ENCODE results near the gene BRF1. TPM values are rescaled to one million over a fixed set of nuclear protein-coding genes. Genes with fewer than 3 reads are reported as not detected.
"Not testable (repeated sequence)": the region's sequence is repeated elsewhere in the genome, so short reads cannot be mapped to it uniquely, and the experiment has no call there.

BRF1 gene
- total RNA-seq, 1 donor from 2014 or later = 64.6 TPM

DNA sequence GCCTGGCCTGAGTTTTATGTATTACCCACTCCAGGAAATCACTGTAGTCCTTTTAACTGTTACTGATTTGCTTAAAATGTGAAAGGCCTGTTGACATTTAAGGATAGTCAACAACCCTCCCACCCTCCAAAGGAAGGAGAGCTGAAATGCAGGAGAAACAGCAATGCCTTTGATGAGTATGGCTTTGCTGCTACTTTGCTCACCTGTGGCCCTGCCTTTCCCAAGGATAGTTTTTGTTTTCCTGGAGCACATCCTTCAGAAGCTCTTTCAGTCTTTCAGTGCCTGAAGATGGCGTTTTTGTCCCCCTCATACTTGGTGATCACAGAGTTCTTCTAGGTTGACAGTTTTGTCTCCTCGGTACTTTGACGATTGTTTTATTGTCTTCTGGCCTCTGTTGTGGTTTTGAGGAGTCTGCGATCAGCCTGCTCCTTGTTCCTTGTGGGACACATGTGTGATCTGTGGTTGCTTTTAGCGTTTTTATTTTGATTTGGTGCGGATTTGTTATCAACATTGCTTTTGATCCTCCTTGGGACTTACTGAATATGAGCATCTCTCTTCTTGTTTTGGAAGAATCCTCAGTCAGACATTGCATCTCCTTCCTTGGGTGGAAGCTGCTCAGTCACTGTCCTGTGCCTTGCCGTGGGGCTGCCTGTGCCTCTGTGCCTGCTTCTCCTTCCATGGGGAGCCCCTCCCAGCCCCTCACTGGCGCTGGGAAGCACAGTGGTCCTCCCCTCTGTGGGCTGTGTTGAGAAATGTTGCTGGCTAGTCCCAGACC is 31.0 kb upstream of the BRF1 start:
- no peak for DNase-seq (ENCODE audit: extremely low spot score in 2 of 2)
- Histone ChIP-seq H3K36me3 (no peaks in the 10 kb centered on the region), H3K27me3 (no peaks in the 10 kb centered on the region), H3K9me3 (no peaks in the 10 kb centered on the region), H3K4me1 (peaks cover 39% of the 10 kb centered on the region), H3K27ac (no peak overlapping the region), H3K4me3 (no peak overlapping the region)
- TF ChIP-seq POLR2AphosphoS5 (IDR thresholded peaks at IDR 0.05; ENCODE audit: insufficient read depth in 1 of 2, low read depth in 1 of 2) (no peak), POLR2A (IDR thresholded peaks at IDR 0.05) (no peak)
- TF ChIP-seq, protein P1, sequence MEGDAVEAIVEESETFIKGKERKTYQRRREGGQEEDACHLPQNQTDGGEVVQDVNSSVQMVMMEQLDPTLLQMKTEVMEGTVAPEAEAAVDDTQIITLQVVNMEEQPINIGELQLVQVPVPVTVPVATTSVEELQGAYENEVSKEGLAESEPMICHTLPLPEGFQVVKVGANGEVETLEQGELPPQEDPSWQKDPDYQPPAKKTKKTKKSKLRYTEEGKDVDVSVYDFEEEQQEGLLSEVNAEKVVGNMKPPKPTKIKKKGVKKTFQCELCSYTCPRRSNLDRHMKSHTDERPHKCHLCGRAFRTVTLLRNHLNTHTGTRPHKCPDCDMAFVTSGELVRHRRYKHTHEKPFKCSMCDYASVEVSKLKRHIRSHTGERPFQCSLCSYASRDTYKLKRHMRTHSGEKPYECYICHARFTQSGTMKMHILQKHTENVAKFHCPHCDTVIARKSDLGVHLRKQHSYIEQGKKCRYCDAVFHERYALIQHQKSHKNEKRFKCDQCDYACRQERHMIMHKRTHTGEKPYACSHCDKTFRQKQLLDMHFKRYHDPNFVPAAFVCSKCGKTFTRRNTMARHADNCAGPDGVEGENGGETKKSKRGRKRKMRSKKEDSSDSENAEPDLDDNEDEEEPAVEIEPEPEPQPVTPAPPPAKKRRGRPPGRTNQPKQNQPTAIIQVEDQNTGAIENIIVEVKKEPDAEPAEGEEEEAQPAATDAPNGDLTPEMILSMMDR (IDR thresholded peaks at IDR 0.05) = no peak
- intact Hi-C loops (cut with DNase I) = no loop called here

DNA sequence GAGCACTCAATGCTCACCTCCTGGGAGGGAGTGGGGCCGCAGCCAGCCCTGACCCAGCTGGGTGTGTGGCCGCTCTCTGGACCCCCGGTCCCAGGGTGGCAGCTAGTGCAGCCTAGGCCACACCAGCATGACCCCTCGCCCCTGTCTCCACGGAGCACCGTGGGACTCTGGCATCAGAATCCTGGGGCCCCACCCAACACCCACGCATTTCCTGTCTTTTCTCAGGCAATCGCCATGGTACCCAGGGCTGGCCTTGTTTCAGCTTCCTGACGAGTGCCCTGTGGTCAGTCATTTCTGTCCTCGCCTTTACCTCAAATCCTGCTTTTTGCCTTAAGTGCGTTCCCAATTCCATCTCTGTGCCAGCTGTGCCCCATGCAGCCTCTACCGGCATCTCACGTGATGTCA is 29.7 kb upstream of the BRF1 start:
- H3K36me3 ChIP-seq = no peaks in the 10 kb centered on the region
- H3K27me3 ChIP-seq = no peaks in the 10 kb centered on the region
- peaks cover 39% of the 10 kb centered on the region for H3K4me1 ChIP-seq
- no peak for DNase-seq (ENCODE audit: extremely low spot score in 2 of 2)
- peak in 1 of 2 donors; percentile 26 for TF ChIP-seq POLR2AphosphoS5 (IDR thresholded peaks at IDR 0.05; ENCODE audit: insufficient read depth in 1 of 2, low read depth in 1 of 2)
- no peak for TF ChIP-seq POLR2A (IDR thresholded peaks at IDR 0.05)
- no peak overlapping the region for H3K27ac ChIP-seq
- intact Hi-C loops (cut with DNase I) = no loop called here
- H3K9me3 ChIP-seq = no peaks in the 10 kb centered on the region
- H3K4me3 ChIP-seq = no peak overlapping the region

DNA sequence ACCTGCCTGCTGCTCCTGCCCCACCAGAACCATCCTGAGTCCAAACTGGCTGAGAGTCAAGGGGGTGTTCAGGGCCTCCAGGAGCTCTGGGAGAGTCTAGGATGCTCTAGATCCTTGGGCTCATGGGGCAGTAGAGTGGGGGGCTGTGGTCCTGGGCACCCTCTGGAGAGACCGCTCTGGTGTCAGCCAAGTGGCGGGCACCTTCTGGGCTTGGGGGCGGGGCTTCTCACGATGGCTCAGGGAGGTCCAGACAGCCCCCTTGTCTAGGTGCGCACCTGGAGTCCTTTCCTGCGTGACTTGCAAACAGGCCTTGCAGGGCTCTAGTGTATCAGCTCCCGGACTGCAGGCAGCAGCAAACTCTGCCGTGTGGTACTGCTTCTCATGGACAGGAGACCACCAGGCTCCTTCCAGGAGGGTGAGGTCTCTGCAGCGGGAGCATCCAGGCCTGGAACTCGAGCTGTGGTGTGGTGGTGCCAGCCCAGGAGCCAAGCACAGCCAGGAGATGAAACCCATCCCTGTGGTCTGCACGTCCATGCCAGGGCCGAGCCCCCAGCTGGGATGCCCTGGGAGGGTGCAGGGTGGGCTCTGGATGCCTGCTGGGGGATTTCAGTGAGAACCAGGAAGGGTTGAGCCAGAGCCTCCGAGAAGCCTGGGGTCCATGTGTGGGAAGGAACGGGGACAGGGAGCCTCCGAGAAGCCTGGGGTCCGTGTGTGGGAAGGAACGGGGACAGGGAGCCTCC is 28.8 kb upstream of the BRF1 start:
- intact Hi-C loops (cut with DNase I) = no loop called here
- peaks cover 44% of the 10 kb centered on the region for H3K4me1 ChIP-seq
- no peaks in the 10 kb centered on the region for H3K36me3 ChIP-seq
- no peak overlapping the region for H3K4me3 ChIP-seq
- TF ChIP-seq, protein P1 (IDR thresholded peaks at IDR 0.05) = no peak
- TF ChIP-seq POLR2AphosphoS5 (IDR thresholded peaks at IDR 0.05; ENCODE audit: insufficient read depth in 1 of 2, low read depth in 1 of 2) (no peak), POLR2A (IDR thresholded peaks at IDR 0.05) (no peak)
- H3K27me3 ChIP-seq = no peaks in the 10 kb centered on the region
- H3K9me3 ChIP-seq = no peaks in the 10 kb centered on the region
- H3K27ac ChIP-seq = no peak overlapping the region
- DNase-seq (ENCODE audit: extremely low spot score in 2 of 2) = no peak

DNA sequence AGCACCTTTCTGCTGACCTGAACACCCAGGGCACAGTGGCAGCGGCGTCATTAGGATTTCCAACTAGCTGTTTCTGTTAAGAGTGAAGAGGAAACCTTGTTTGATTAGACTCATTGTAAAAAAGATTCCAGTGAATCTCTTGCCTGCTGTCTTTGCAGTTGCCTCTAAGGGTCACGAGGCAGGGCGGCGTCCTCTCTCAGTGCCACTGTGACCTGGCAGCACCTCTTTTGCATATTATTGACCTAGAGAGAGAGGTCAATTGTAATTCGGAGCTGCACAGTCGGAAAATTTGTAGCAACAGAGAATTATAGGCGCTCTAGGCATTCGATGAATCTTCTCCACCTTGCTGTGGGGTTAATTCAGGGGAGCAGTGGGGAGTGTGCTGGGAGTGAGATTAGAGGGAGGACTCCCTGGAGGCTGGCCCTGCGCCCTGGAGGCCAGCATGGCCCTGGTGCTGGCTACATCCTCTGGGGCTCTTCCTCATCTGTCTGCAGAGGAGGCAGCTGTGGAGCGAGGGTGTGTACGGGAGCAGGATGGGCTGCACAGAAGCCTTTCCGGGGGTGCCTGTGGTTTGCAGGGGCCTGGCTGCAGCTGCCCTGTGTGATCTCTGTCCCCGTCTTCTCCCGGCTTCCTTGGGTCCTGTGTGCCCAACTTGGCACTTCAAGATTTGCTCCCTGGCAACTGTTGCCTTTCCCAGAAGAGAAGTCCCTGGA is 28.0 kb upstream of the BRF1 start:
- H3K27ac ChIP-seq = no peak overlapping the region
- no peak overlapping the region for H3K4me3 ChIP-seq
- peaks cover 47% of the 10 kb centered on the region for H3K4me1 ChIP-seq
- intact Hi-C loops (cut with DNase I) = no loop called here
- no peak for DNase-seq (ENCODE audit: extremely low spot score in 2 of 2)
- TF ChIP-seq POLR2A (IDR thresholded peaks at IDR 0.05) (no peak), POLR2AphosphoS5 (IDR thresholded peaks at IDR 0.05; ENCODE audit: insufficient read depth in 1 of 2, low read depth in 1 of 2) (no peak)
- TF ChIP-seq, protein P1 (IDR thresholded peaks at IDR 0.05) = no peak
- no peaks in the 10 kb centered on the region for H3K9me3 ChIP-seq
- no peaks in the 10 kb centered on the region for H3K36me3 ChIP-seq
- no peaks in the 10 kb centered on the region for H3K27me3 ChIP-seq

DNA sequence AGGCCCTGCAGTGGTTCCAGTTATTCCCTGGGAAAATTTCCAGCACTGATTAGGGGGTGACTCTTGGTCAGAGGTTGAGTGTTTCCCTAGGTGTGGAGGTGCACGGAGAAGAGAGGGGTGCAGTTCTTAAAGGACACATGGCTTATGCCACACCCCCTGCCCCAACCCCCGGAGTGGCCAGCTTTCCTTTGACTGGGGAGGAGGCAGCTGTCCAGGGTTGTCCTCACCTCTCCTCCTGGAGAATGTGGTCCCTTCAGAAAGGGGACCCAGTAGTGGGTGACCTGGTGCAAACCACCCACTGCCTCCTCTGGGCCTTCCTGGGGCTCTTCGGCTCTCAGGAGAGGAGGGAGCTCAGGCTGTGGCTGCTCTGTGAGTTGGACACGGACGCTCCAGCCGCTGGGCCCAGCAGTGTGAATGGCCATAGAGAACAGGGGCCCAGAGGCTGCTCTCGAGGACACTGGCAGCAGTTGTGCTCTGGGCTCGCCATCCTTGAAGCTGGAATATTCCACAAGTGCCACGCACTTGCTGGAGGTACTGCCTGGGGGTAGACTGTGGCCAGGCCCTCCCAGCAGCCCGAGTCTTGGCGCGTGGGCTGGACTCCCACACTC is 27.4 kb upstream of the BRF1 start:
- H3K9me3 ChIP-seq = no peaks in the 10 kb centered on the region
- no peaks in the 10 kb centered on the region for H3K36me3 ChIP-seq
- H3K4me3 ChIP-seq = no peak overlapping the region
- H3K4me1 ChIP-seq = peaks cover 51% of the 10 kb centered on the region
- no peak for DNase-seq (ENCODE audit: extremely low spot score in 2 of 2)
- TF ChIP-seq POLR2AphosphoS5 (IDR thresholded peaks at IDR 0.05; ENCODE audit: insufficient read depth in 1 of 2, low read depth in 1 of 2) = no peak
- intact Hi-C loops (cut with DNase I) = no loop called here
- no peaks in the 10 kb centered on the region for H3K27me3 ChIP-seq
- H3K27ac ChIP-seq = no peak overlapping the region

DNA sequence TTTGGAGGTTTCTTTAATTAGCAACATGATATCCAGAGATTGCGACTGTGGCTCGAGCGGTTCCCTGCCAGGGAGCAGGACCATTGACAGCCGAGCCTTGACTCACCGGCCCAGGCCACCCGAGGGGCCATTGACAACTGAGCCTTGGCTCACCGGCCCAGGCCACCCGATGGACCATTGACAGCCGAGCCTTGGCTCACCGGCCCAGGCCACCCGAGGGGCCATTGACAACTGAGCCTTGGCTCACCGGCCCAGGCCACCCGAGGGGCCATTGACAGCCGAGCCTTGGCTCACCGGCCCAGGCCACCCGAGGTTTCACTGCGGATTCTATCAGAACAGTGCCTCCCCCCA is 26.9 kb upstream of the BRF1 start:
- H3K4me1 ChIP-seq = peaks cover 51% of the 10 kb centered on the region
- H3K4me3 ChIP-seq; intact Hi-C loops (cut with DNase I): not testable (repeated sequence)

More for the DNA sequence above, 26.9 kb upstream of the BRF1 start:
- H3K27me3 ChIP-seq; DNase-seq (ENCODE audit: extremely low spot score in 2 of 2); H3K36me3 ChIP-seq; H3K27ac ChIP-seq; H3K9me3 ChIP-seq: not testable (repeated sequence)
